Osteoblast (primary cell): ENCODE data around the gene DBN1. TPM values are rescaled to one million over a fixed set of nuclear protein-coding genes. Genes with fewer than 3 reads are reported as not detected.

Experiments
- DNase-seq: peaks from one replicate; pipeline ENCODE4 v3.0.0; 2011; ENCODE audit warnings: low spot score, mixed read lengths; ENCODE audit not compliant: insufficient read length; ENCODE audit errors: missing footprints
- H2AFZ ChIP-seq: 2 replicates; pipeline ENCODE4 v1.6.0; 2011; ENCODE audit warnings: mild to moderate bottlenecking, low read length
- H3K27ac ChIP-seq: 2 replicates; pipeline ENCODE4 v1.5.1; 2011; ENCODE audit warnings: mild to moderate bottlenecking, low read depth, low read length, moderate library complexity
- H3K27me3 ChIP-seq: 2 replicates; pipeline ENCODE4 v1.6.0; 2012; ENCODE audit warnings: mild to moderate bottlenecking, control low read depth, inconsistent platforms, low read length, moderate library complexity; ENCODE audit not compliant: insufficient read depth
- H3K36me3 ChIP-seq: 2 replicates; pipeline ENCODE4 v1.5.1; 2011; ENCODE audit warnings: mild to moderate bottlenecking, low read length, control low read depth, moderate library complexity; ENCODE audit not compliant: insufficient read depth
- H3K4me1 ChIP-seq: 2 replicates; pipeline ENCODE4 v1.5.1; 2011; ENCODE audit warnings: mild to moderate bottlenecking, low read length, control low read depth, moderate library complexity; ENCODE audit not compliant: insufficient read depth
- H3K4me2 ChIP-seq: 2 replicates; pipeline ENCODE4 v1.6.0; 2011; ENCODE audit warnings: mild to moderate bottlenecking, low read length; ENCODE audit not compliant: insufficient read depth
- H3K4me3 ChIP-seq: fragments of 200-600 bp; sonication (generic); 3 replicates; pipeline ENCODE4 v1.5.1; 2012; ENCODE audit warnings: mild to moderate bottlenecking, low read length, inconsistent platforms; ENCODE audit not compliant: insufficient read depth
- H3K79me2 ChIP-seq: 2 replicates; pipeline ENCODE4 v1.6.0; 2012; ENCODE audit warnings: mild to moderate bottlenecking, low read length, control low read depth, inconsistent platforms; ENCODE audit not compliant: insufficient read depth
- H3K9me3 ChIP-seq: 2 replicates; pipeline ENCODE4 v1.5.1; 2011; ENCODE audit warnings: low read depth, low read length, control low read depth
- H4K20me1 ChIP-seq: 2 replicates; pipeline ENCODE4 v1.6.0; 2012; ENCODE audit warnings: mild to moderate bottlenecking, low read length, control low read depth; ENCODE audit not compliant: insufficient read depth
- CTCF ChIP-seq: IDR thresholded peaks from 2 replicates; pipeline ENCODE4 v1.5.1; 2011; ENCODE audit warnings: mild to moderate bottlenecking, low read depth, low read length, moderate library complexity; ENCODE audit errors: extremely low read depth
- total RNA-seq: library from RNA; depleted of rRNA; stranded (reverse); fragments of >200 nt; gene quantifications from 2 replicates; pipeline ENCODE4 v1.2.3, GENCODE V29; 2012

Gene DBN1
- total RNA-seq, 1 donor, result 139 TPM

- TF ChIP-seq CTCF, result no peak
- no peak for DNase-seq
- no peak overlapping the region for H3K4me2 ChIP-seq
- no peaks in the 10 kb centered on the region for H3K79me2 ChIP-seq
- H2AFZ ChIP-seq, result no peak overlapping the region
- H3K4me3 ChIP-seq, result no peak overlapping the region
- no peaks in the 10 kb centered on the region for H3K4me1 ChIP-seq
- no peaks in the 10 kb centered on the region for H3K27me3 ChIP-seq
- no peaks in the 10 kb centered on the region for H3K9me3 ChIP-seq
- H4K20me1 ChIP-seq, result no peaks in the 10 kb centered on the region
- H3K36me3 ChIP-seq, result peaks cover 20% of the 10 kb centered on the region
- H3K27ac ChIP-seq, result no peak overlapping the region
Measured at GRCh38 chr5:177507596-177508220, 34.3 kb upstream of the DBN1 start.

- no peaks in the 10 kb centered on the region for H3K4me1 ChIP-seq
- no peaks in the 10 kb centered on the region for H3K79me2 ChIP-seq
- H3K9me3 ChIP-seq, result no peaks in the 10 kb centered on the region
- no peaks in the 10 kb centered on the region for H3K27me3 ChIP-seq
- H3K27ac ChIP-seq, result no peak overlapping the region
- no peak for DNase-seq
- H4K20me1 ChIP-seq, result no peaks in the 10 kb centered on the region
- peak; percentile 33 for TF ChIP-seq CTCF
- no peak overlapping the region for H2AFZ ChIP-seq
- no peak overlapping the region for H3K4me3 ChIP-seq
- H3K4me2 ChIP-seq, result no peak overlapping the region
- peaks cover 19% of the 10 kb centered on the region for H3K36me3 ChIP-seq
Measured at GRCh38 chr5:177507165-177507564, 33.7 kb upstream of the DBN1 start.

- peaks cover 5% of the 10 kb centered on the region for H3K4me1 ChIP-seq
- H3K4me2 ChIP-seq, result no peak overlapping the region
- H3K9me3 ChIP-seq, result no peaks in the 10 kb centered on the region
- no peak for DNase-seq
- H3K4me3 ChIP-seq, result no peak overlapping the region
- H4K20me1 ChIP-seq, result no peaks in the 10 kb centered on the region
- H3K27me3 ChIP-seq, result no peaks in the 10 kb centered on the region
- no peaks in the 10 kb centered on the region for H3K79me2 ChIP-seq
- no peak overlapping the region for H3K27ac ChIP-seq
- TF ChIP-seq CTCF, result no peak
- H3K36me3 ChIP-seq, result no peaks in the 10 kb centered on the region
- no peak overlapping the region for H2AFZ ChIP-seq
Measured at GRCh38 chr5:177505075-177505474, 31.6 kb upstream of the DBN1 start.

- no peak overlapping the region for H3K27ac ChIP-seq
- no peak overlapping the region for H2AFZ ChIP-seq
- H3K27me3 ChIP-seq, result no peaks in the 10 kb centered on the region
- H3K4me3 ChIP-seq, result no peak overlapping the region
- H4K20me1 ChIP-seq, result no peaks in the 10 kb centered on the region
- no peaks in the 10 kb centered on the region for H3K36me3 ChIP-seq
- peaks cover 5% of the 10 kb centered on the region for H3K4me1 ChIP-seq
- no peaks in the 10 kb centered on the region for H3K79me2 ChIP-seq
- no peak overlapping the region for H3K4me2 ChIP-seq
- DNase-seq, result no peak
- no peak for TF ChIP-seq CTCF
- H3K9me3 ChIP-seq, result no peaks in the 10 kb centered on the region
Measured at GRCh38 chr5:177504086-177505056, 30.9 kb upstream of the DBN1 start.
